Stimulated activated memory B cell treated with anti-CD40 and anti-IgM and Interleukin-4, amounts not matched to agents 10 μg/mL and 1 μg/mL and 100 μg/mL, for 72 hours (primary cell): ENCODE results near the gene NAA80.
"Not testable (repeated sequence)": the region's sequence is repeated elsewhere in the genome, so short reads cannot be mapped to it uniquely, and the experiment has no call there.

Experiments
- ATAC-seq: fragments of 150-1000 bp; cut with Tn5 transposase; 2 replicates; pipeline ENCODE4 v1.10.0; 2021
- H3K27ac Mint-ChIP-seq: one replicate; pipeline ENCODE4 v1.8.0; 2022; ENCODE audit warnings: mild to moderate bottlenecking, mixed read lengths
- H3K27me3 Mint-ChIP-seq: one replicate; pipeline ENCODE4 v1.8.0; 2022; ENCODE audit warnings: mixed read lengths
- H3K36me3 Mint-ChIP-seq: one replicate; pipeline ENCODE4 v1.8.0; 2022; ENCODE audit warnings: mixed read lengths
- H3K4me1 Mint-ChIP-seq: one replicate; pipeline ENCODE4 v1.8.0; 2022; ENCODE audit warnings: mixed read lengths
- H3K4me3 Mint-ChIP-seq: one replicate; pipeline ENCODE4 v1.8.0; 2022; ENCODE audit warnings: mild to moderate bottlenecking, moderate library complexity, mixed read lengths
- H3K9me3 Mint-ChIP-seq: one replicate; pipeline ENCODE4 v1.8.0; 2022; ENCODE audit warnings: mixed read lengths

NAA80 gene

GRCh38 chr3:50292159-50293078 lies 6.8 kb downstream of the NAA80 start, which contains the start of gene IFRD2:
TSS of gene IFRD2 (minus strand) at chr3:50292429. CDS start at chr3:50292274, 155 bp downstream.
- Mint-ChIP-seq H3K9me3 (no peaks in the 10 kb centered on the region), H3K27me3 (no peaks in the 10 kb centered on the region), H3K36me3 (peaks cover 26% of the 10 kb centered on the region), H3K4me1 (peaks cover 41% of the 10 kb centered on the region), H3K4me3 (peak within 1 kb of the TSS; percentile 94), H3K27ac (peak within 1 kb of the TSS; percentile 95)
- ATAC-seq = peak; percentile 99

DNA sequence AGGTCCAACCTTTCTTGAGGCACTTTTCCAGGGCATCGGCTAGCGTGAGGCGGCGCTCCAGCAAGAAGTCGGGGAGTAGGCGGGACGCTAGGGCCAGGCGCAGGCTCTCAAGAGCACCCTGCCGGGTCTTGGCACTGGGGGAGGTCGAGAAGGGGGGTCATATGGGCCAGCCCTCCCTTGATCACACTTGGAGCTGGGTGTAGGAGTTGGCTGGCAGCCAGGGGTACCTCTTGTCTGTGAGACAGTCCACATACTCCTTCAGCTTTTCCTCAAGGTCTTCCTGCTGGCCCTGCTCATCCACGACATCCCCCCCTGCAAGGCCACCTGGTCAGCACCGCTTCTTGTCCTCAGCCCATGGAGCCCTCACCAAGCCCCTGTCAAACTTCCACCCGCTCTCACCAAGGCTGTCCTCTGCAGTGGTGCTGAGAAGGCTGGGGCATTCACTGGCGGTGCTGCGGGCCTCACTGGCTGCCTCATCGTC lies 9.0 kb downstream of the NAA80 start:
- Mint-ChIP-seq H3K27ac (peak overlapping the region; percentile 95), H3K4me1 (peaks cover 30% of the 10 kb centered on the region), H3K36me3 (peaks cover 27% of the 10 kb centered on the region), H3K4me3 (no peak overlapping the region), H3K27me3 (no peaks in the 10 kb centered on the region), H3K9me3 (no peaks in the 10 kb centered on the region)
- no peak for ATAC-seq

GRCh38 chr3:50289130-50289529 lies 10.1 kb downstream of the NAA80 start:
- H3K9me3 Mint-ChIP-seq = no peaks in the 10 kb centered on the region
- no peak overlapping the region for H3K27ac Mint-ChIP-seq
- peaks cover 27% of the 10 kb centered on the region for H3K36me3 Mint-ChIP-seq
- no peaks in the 10 kb centered on the region for H3K27me3 Mint-ChIP-seq
- ATAC-seq = no peak
- H3K4me1 Mint-ChIP-seq = peaks cover 30% of the 10 kb centered on the region
- H3K4me3 Mint-ChIP-seq = no peak overlapping the region

GRCh38 chr3:50288387-50289007 lies 10.7 kb downstream of the NAA80 start:
- Mint-ChIP-seq H3K4me1 (peaks cover 30% of the 10 kb centered on the region), H3K9me3 (no peaks in the 10 kb centered on the region), H3K4me3 (no peak overlapping the region), H3K36me3 (peaks cover 27% of the 10 kb centered on the region), H3K27ac (no peak overlapping the region), H3K27me3 (no peaks in the 10 kb centered on the region)
- ATAC-seq = no peak

DNA sequence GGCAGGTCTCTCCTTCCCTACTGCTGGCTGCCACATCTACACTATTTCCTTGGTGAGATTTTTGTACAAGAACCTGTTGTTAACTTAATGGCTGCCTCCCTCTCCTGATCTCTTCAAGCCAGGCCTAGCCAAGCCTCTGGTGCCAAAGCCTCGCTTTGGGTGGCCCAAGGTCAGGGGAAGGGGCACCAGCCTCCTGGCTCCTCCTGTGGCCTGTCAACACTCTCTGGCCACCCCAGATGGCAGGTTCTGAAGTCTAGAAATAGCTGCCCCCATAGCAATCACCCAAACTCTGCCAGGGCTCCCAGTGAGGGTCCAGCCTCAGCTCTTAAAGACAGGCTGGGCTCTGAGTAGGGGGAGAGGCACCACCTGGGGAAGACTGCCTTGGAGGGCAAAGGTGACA lies 11.9 kb downstream of the NAA80 start:
- Mint-ChIP-seq H3K9me3 (no peaks in the 10 kb centered on the region), H3K36me3 (peaks cover 27% of the 10 kb centered on the region), H3K4me3 (no peak overlapping the region), H3K27ac (no peak overlapping the region), H3K4me1 (peaks cover 18% of the 10 kb centered on the region), H3K27me3 (no peaks in the 10 kb centered on the region)
- no peak for ATAC-seq

- ATAC-seq = peak; percentile 17
- H3K27ac Mint-ChIP-seq = no peak overlapping the region
- peaks cover 27% of the 10 kb centered on the region for H3K36me3 Mint-ChIP-seq
- no peaks in the 10 kb centered on the region for H3K27me3 Mint-ChIP-seq
- peaks cover 14% of the 10 kb centered on the region for H3K4me1 Mint-ChIP-seq
- H3K9me3 Mint-ChIP-seq = no peaks in the 10 kb centered on the region
- H3K4me3 Mint-ChIP-seq = no peak overlapping the region
These were observed 12.6 kb downstream of the NAA80 start for GRCh38 chr3:50286322-50287227.

GRCh38 chr3:50284121-50284520 lies 15.1 kb downstream of the NAA80 start:
- not testable (repeated sequence) for H3K4me3 Mint-ChIP-seq, H3K4me1 Mint-ChIP-seq, H3K27ac Mint-ChIP-seq, H3K9me3 Mint-ChIP-seq, ATAC-seq, H3K27me3 Mint-ChIP-seq
- peaks cover 21% of the 10 kb centered on the region for H3K36me3 Mint-ChIP-seq

GRCh38 chr3:50279255-50280016 lies 19.8 kb downstream of the NAA80 start:
- H3K27ac Mint-ChIP-seq = no peak overlapping the region
- peaks cover 20% of the 10 kb centered on the region for H3K4me1 Mint-ChIP-seq
- no peak overlapping the region for H3K4me3 Mint-ChIP-seq
- peaks cover 26% of the 10 kb centered on the region for H3K27me3 Mint-ChIP-seq
- no peaks in the 10 kb centered on the region for H3K36me3 Mint-ChIP-seq
- no peaks in the 10 kb centered on the region for H3K9me3 Mint-ChIP-seq
- ATAC-seq = no peak

DNA sequence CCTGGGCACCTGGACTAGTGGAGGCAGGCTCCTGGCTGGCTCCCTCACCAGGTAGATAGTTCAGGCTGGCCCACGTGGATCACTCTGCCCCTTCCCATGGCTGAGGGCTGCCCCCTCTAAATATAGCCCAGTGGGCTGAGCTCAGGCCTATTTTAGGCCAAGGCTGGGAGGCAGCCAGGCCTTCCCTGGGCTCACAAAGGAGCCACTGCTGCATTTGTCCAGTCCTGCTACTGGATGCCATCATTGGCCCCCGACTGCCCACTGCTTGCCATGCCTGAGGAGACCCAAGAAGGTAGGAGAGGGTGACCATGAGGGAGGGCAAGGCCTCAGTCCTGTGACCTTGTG lies 20.4 kb downstream of the NAA80 start, which contains the start of gene LSMEM2:
Gene LSMEM2, plus strand, starts transcription at position 208 of the 345 bp plus-strand sequence. Its CDS starts 27 bp downstream, at position 235.
- ATAC-seq = no peak
- no peak within 1 kb of the TSS for H3K4me3 Mint-ChIP-seq

DNA sequence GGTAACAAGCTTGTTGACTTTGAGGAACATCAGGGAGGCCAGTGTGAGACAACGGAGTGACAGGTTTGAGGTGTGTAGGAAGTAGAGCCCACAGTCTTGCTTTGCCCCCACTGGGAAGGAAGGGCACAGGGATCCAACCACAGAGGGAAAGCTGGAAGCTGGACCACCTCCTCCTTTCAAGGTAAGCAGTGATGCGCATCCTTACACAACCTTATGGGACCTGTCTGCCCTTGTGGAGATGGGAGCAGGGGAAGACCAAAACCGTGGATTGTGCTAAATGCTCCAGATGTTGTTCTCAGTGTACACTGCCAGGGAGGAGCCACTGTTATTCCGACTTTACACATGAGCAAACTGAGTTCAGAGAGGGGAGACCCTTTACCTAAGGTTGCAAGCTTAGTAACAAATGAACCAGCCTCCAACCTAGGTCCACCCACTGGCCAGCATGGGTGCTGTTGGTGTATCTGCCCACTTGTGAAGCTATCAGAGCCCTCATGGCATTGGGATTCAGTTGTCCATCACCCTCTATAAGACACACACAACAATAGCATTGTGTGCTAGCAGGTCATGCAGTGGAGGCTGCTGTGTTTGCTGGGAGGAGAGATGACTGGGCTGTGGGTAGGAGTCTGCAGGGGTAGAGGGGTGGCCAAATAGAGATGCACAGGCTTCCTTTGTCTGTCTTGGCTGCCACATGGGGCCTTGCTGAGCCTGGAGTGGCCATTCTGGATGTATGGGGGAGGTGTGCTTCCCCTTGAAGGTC lies 20.9 kb downstream of the NAA80 start:
- peaks cover 36% of the 10 kb centered on the region for H3K27me3 Mint-ChIP-seq
- H3K27ac Mint-ChIP-seq = no peak overlapping the region
- H3K36me3 Mint-ChIP-seq = no peaks in the 10 kb centered on the region
- H3K4me3 Mint-ChIP-seq = no peak overlapping the region
- ATAC-seq = no peak
- peaks cover 28% of the 10 kb centered on the region for H3K4me1 Mint-ChIP-seq
- no peaks in the 10 kb centered on the region for H3K9me3 Mint-ChIP-seq

More for the DNA sequence above, 20.4 kb downstream of the NAA80 start, which contains the start of gene LSMEM2:
- no peaks in the 10 kb centered on the region for H3K9me3 Mint-ChIP-seq
- H3K27me3 Mint-ChIP-seq = peaks cover 32% of the 10 kb centered on the region
- H3K4me1 Mint-ChIP-seq = peaks cover 25% of the 10 kb centered on the region
- H3K36me3 Mint-ChIP-seq = no peaks in the 10 kb centered on the region
- H3K27ac Mint-ChIP-seq = no peak within 1 kb of the TSS

GRCh38 chr3:50276762-50277101 lies 22.5 kb downstream of the NAA80 start:
- H3K27me3 Mint-ChIP-seq = peaks cover 43% of the 10 kb centered on the region
- ATAC-seq = no peak
- no peaks in the 10 kb centered on the region for H3K36me3 Mint-ChIP-seq
- no peak overlapping the region for H3K4me3 Mint-ChIP-seq
- H3K4me1 Mint-ChIP-seq = peaks cover 38% of the 10 kb centered on the region
- H3K9me3 Mint-ChIP-seq = no peaks in the 10 kb centered on the region
- no peak overlapping the region for H3K27ac Mint-ChIP-seq

- no peaks in the 10 kb centered on the region for H3K9me3 Mint-ChIP-seq
- no peak for ATAC-seq
- H3K4me3 Mint-ChIP-seq = peak overlapping the region; percentile 43
These were observed 23.0 kb downstream of the NAA80 start for GRCh38 chr3:50275996-50276761.

More at GRCh38 chr3:50275996-50276761, 23.0 kb downstream of the NAA80 start:
- peaks cover 43% of the 10 kb centered on the region for H3K4me1 Mint-ChIP-seq
- peaks cover 43% of the 10 kb centered on the region for H3K27me3 Mint-ChIP-seq
- no peaks in the 10 kb centered on the region for H3K36me3 Mint-ChIP-seq
- no peak overlapping the region for H3K27ac Mint-ChIP-seq
